Stimulated activated CD8-positive, alpha-beta memory T cell treated with anti-CD3 and anti-CD28 coated beads, Interleukin-4, amount 100 ng/mL, for 1 hour (primary cell): ENCODE data around the gene AGXT2.

ENCODE experiments used
- DNase-seq, 2 donors: peaks; one replicate each; pipeline ENCODE4 v3.0.0-alpha.2; 2020; ENCODE audit warnings: low read depth in 2 of 2, low spot score in 1 of 2

AGXT2 gene

DNA sequence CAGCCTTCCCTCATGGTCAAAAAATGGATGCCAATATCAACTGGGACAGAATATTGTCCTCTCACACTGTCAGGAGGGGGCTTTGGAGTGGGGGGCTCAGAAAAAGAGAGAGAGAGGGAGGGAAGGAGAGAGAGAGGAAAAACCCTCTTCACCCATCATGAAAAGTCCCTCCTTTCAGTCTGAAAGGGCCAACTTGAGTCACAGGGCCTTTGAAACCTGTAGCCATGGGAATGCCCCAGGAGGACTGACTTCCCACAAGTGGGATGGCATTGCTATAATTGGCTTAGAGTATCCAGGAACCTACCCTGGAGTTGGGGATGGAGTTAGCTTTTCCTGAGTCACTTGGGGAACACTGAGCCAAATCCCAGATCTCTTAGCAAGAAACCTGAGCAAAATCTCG is 77.2 kb downstream of the AGXT2 start:
- DNase-seq: no peak

DNA sequence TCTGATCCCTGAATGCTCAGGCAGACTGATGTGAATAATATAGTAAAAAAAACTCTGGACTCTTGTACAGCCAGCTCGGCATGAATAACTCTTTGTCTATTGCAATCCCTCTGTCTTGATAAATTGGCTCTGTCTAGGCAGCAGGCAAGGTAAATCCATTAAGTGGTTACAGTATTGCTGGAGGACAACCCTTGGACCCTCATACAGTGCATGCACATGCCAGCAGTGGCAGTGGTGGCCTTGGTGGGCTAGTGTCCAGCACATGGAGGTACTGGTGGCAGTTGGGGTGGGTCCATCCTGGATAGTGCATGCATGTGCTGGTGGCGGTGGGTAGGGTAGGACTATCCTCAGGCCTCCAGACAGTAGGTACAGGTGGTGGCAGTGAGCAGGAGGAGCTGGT is 79.5 kb downstream of the AGXT2 start:
- DNase-seq: no peak

DNA sequence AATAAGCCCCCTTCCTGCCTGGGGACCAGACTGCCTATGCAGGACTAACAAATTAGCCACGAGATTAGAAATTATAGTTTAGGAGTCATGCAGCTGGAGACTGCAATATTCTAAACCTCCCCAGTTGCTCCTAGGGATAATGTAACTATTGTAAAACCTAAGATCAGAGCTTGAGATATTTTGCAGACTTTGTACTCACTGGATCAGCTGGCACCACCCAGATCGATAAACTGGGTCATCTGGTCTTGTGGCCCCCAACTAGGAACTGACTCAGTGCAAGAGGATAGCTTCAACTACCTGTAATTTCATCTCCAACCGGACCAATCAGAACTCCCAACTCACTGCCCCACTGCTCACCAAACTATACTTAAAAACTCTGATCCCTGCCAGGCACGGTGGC is 80.2 kb downstream of the AGXT2 start:
- DNase-seq: no peak

DNA sequence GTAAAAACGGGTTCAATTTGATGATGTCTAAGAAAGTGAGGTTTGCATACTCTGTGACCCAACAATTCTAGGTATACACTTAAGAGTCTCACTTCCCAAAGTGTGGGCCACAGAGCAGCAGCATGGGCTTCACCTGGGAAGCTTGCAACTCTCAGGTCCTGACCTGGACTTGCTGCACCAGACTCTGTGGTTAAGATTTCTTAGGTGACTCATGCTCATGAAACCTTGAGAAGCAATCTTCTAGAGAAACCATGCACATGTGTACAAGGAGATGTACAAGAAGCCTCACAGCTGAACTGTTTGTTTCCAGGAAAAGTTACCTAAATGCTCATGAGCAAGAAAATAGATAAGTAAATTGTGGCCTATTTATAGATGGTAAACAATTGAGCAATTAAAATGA is 88.4 kb downstream of the AGXT2 start:
- no peak for DNase-seq

DNA sequence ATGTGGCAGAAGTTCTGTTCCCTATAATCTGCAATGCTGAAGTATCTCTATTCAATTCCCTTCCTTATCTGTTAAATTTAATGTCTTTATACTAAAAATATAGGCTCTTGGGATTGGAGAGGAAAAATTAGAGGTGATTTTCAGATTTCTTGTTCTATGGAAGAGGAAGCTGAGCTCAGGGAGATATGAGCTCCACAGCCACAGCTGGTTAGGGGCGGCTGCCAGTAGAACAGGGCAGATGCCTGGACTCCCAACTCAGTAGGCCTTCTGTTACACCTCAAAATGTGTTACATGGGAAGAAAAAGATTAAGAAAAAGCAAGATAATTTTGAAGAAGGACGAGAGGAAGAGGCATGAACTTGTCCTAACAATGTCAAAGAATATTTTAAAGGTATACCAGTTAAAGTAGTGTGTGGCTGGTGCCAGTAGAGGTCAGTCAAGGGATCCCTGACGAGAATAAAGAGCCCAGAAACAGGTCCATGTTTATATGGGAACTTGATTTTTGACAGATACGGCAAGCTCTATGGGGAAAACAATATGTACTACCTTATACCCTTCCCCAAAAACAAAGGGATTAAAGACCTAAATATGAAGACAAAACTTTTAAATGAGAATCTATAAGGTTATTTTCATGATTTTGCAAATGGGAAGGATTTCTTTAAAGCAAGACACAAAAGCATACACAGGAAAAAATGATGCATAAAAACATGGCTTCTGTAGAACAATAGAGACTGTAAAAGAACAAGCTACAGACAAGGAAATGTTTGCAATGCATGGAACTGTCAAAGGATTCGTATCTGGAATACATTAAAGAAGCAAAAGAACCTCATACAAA is 89.7 kb downstream of the AGXT2 start:
- no peak for DNase-seq

DNA sequence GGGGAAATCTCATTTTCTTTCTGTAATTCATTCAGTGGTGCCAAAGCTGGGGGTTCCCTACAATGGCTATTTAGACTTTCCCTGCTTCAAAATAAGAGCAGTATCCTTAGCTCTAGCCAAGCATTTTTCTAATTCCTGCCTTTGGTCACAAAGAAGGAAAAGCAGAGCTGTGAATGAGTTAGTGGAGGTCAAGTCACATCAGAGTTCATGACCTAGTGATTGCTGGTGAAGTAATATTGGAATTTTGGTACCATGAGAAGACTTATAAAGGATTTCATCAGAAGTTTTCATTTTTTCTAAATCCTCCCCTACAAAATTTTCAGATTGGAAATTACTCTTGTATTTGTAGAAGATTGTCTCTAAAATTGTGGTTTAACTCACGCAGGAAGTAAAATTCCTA is 90.4 kb downstream of the AGXT2 start:
- no peak for DNase-seq
